Glutamatergic neuron (in vitro differentiated cells): ENCODE data around the gene TSHZ1. TPM values are rescaled to one million over a fixed set of nuclear protein-coding genes. Genes with fewer than 3 reads are reported as not detected.

Source experiments
- DNase-seq: peaks from one replicate; pipeline ENCODE4 v3.0.0; 2022
- H3K27ac Mint-ChIP-seq: one replicate; pipeline ENCODE4 v1.8.0; 2020; ENCODE audit warnings: mild to moderate bottlenecking, mixed read lengths, inconsistent platforms; ENCODE audit not compliant: unreplicated experiment
- H3K27me3 Mint-ChIP-seq: one replicate; pipeline ENCODE4 v1.8.0; 2020; ENCODE audit warnings: mild to moderate bottlenecking, moderate library complexity, mixed read lengths, inconsistent platforms; ENCODE audit not compliant: unreplicated experiment
- H3K36me3 Mint-ChIP-seq: one replicate; pipeline ENCODE4 v1.8.0; 2020; ENCODE audit warnings: mild to moderate bottlenecking, mixed read lengths, inconsistent platforms; ENCODE audit not compliant: unreplicated experiment
- H3K4me1 Mint-ChIP-seq: one replicate; pipeline ENCODE4 v1.8.0; 2020; ENCODE audit warnings: mild to moderate bottlenecking, low read depth, mixed read lengths, inconsistent platforms; ENCODE audit not compliant: unreplicated experiment
- H3K4me3 Mint-ChIP-seq: one replicate; pipeline ENCODE4 v1.8.0; 2020; ENCODE audit warnings: mild to moderate bottlenecking, mixed read lengths, inconsistent platforms; ENCODE audit not compliant: unreplicated experiment
- H3K9me3 Mint-ChIP-seq: one replicate; pipeline ENCODE4 v1.8.0; 2020; ENCODE audit warnings: mild to moderate bottlenecking, moderate library complexity, mixed read lengths, inconsistent platforms; ENCODE audit not compliant: unreplicated experiment
- total RNA-seq: library from RNA; stranded (reverse); fragmentation: NEBNext Ultra II Directional; extraction: Animal tissue kit (Norgen Biotek cat#: 25700); gene quantifications from one replicate; pipeline ENCODE4 v1.2.1, GENCODE V29; 2021; ENCODE audit not compliant: unreplicated experiment
- TF ChIP-seq, protein P1 (sequence below): fragments of 200-600 bp; sonication (generic); IDR thresholded peaks from one replicate; pipeline ENCODE4 v1.5.0; 2021; ENCODE audit not compliant: partially characterized antibody, unreplicated experiment

TSHZ1 gene
- total RNA-seq, 1 donor from 2014 or later = 5.3 TPM

DNA sequence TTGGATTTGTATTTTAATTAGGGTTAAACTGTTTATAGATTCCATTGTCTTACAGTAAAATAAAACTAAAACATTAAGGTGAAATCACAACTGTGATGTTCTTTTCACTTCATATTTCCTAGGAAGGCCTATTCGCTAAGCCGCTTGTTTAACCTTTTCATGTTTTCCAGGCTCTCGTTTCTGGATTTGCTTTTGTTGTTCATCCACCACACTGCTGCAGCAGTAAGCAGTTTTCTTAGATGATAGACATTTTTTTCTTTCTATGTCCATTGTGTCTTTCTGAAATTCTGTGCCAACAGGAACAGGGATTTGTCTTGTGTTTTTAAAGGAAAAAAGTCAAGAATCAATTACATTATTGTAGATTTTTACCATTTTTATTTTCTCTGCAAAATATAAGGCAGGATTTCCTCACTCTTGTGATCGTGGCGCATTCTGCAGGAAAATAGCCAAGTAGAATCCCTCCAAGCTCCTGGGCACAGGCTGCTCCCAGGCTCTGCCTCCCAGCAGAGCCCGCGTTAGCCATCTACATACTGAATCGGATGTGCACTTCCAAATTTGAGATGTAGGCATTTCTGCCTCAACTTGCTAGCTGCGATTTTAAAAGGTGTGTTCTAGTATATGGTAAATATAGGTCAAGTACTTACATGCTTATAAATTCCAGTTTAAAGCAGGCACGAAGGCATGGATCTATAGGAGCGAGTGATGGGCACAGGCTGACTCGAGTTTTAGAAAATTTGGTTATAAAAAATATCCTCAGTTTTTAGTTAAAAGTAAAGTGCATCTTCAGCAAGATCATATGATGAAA lies 10.2 kb downstream of the TSHZ1 start:
- DNase-seq = no peak
- H3K4me3 Mint-ChIP-seq = no peak overlapping the region
- H3K27ac Mint-ChIP-seq = no peak overlapping the region
- peaks cover 4% of the 10 kb centered on the region for H3K9me3 Mint-ChIP-seq
- no peaks in the 10 kb centered on the region for H3K36me3 Mint-ChIP-seq
- TF ChIP-seq, protein P1, sequence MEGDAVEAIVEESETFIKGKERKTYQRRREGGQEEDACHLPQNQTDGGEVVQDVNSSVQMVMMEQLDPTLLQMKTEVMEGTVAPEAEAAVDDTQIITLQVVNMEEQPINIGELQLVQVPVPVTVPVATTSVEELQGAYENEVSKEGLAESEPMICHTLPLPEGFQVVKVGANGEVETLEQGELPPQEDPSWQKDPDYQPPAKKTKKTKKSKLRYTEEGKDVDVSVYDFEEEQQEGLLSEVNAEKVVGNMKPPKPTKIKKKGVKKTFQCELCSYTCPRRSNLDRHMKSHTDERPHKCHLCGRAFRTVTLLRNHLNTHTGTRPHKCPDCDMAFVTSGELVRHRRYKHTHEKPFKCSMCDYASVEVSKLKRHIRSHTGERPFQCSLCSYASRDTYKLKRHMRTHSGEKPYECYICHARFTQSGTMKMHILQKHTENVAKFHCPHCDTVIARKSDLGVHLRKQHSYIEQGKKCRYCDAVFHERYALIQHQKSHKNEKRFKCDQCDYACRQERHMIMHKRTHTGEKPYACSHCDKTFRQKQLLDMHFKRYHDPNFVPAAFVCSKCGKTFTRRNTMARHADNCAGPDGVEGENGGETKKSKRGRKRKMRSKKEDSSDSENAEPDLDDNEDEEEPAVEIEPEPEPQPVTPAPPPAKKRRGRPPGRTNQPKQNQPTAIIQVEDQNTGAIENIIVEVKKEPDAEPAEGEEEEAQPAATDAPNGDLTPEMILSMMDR = no peak
- H3K27me3 Mint-ChIP-seq = no peaks in the 10 kb centered on the region
- H3K4me1 Mint-ChIP-seq = peaks cover 32% of the 10 kb centered on the region

DNA sequence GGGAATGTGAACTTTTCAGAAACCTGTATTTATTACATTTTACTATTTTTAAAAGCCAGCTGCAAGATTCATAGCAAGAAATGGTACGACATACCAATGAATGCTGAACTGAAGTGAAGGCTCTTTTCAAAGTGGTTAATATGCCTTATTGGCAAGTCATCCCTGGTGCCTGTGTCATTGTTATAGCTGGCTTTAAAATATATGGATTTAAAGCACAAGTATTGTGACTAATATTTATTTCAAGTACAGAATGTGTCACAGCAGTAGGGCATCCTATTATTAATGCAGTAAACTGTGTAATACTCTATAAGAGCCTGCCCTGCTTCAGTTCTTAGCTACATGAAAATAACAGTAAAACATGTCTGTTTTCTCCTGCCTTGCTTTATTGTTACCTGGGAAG lies 10.8 kb downstream of the TSHZ1 start:
- DNase-seq = no peak
- H3K27ac Mint-ChIP-seq = no peak overlapping the region
- no peaks in the 10 kb centered on the region for H3K36me3 Mint-ChIP-seq
- H3K4me3 Mint-ChIP-seq = no peak overlapping the region
- TF ChIP-seq, protein P1 = no peak
- no peaks in the 10 kb centered on the region for H3K27me3 Mint-ChIP-seq
- H3K9me3 Mint-ChIP-seq = peaks cover 4% of the 10 kb centered on the region
- H3K4me1 Mint-ChIP-seq = peaks cover 30% of the 10 kb centered on the region

DNA sequence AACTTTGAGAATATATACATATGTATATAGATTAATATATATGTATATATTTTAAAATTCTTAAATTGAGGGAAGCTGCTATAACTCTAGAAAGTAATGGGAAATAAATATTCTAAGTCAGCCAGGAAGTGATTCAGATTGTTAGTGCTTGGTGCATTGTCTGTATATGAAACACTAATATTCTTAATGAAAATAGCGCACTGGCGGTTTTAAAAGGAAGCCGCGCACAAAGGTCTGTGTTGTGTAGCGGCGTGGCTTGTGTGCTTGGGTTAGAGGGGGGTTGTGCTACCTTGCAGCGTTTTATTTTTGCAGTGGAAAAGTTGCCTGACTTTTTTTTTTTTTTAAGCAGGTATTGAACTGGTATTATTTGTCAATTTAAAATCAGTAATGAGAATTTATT lies 11.3 kb downstream of the TSHZ1 start:
- Mint-ChIP-seq H3K36me3 (no peaks in the 10 kb centered on the region), H3K4me3 (no peak overlapping the region), H3K27ac (no peak overlapping the region), H3K9me3 (peaks cover 2% of the 10 kb centered on the region), H3K27me3 (no peaks in the 10 kb centered on the region), H3K4me1 (peaks cover 30% of the 10 kb centered on the region)
- DNase-seq = no peak
- TF ChIP-seq, protein P1 = no peak

DNA sequence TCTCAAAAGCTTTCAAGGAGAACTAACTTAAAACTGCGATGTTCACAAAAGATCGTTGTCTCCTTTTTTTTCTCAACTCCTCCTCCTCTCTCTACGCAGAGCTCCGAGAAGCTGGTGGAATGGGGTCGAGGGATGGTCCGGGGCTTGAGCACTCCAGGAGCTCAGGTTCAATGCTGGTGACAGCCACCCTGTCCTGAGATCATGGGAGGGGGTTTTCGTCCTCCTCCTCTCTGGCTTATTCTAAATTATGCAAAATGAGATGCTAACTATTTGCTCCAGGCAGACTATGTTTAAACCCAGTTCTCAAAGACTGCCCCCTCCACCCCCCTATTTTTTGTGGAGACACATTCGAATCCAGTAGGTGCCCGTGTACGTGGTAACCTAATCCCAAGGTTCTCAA lies 11.8 kb downstream of the TSHZ1 start:
- TF ChIP-seq, protein P1 = no peak
- Mint-ChIP-seq H3K4me3 (no peak overlapping the region), H3K4me1 (peaks cover 28% of the 10 kb centered on the region), H3K36me3 (no peaks in the 10 kb centered on the region), H3K9me3 (peaks cover 2% of the 10 kb centered on the region), H3K27me3 (no peaks in the 10 kb centered on the region), H3K27ac (no peak overlapping the region)
- no peak for DNase-seq

DNA sequence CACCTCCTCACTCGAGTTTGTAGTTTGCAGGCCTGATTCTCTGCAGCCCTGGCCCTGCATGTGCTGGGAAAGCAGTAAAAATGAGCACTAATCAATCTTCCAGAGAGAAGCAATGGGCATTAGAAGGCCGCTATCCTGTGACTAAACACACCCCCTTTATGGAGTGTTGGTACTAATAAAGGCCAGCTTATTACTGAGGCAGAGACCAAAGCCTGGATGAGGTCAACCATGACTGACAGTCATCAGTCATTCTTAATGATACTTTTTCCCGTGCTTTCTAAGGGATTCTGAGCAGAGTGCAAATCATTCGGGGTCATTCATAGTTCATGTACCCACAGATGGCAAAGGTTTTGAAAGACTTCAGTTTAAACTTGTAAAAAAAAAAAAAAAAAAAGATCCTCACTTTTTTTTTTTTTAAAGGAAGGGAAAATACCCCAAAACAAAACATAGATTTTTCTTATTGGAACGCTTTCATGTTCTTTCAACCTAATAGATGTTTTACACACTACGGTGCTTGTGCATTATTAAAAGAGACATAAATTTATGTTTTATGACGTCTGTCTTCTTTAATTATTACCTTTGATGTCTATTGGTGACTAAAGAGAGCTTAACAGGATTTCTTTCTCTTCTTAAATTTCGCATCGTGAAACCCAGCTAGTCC lies 13.2 kb downstream of the TSHZ1 start:
- no peak for DNase-seq
- H3K4me3 Mint-ChIP-seq = no peak overlapping the region
- TF ChIP-seq, protein P1 = no peak
- peaks cover 20% of the 10 kb centered on the region for H3K4me1 Mint-ChIP-seq
- H3K27me3 Mint-ChIP-seq = no peaks in the 10 kb centered on the region
- H3K9me3 Mint-ChIP-seq = no peaks in the 10 kb centered on the region
- H3K27ac Mint-ChIP-seq = no peak overlapping the region
- no peaks in the 10 kb centered on the region for H3K36me3 Mint-ChIP-seq
